Lower leg skin (tissue), 3 donors: ENCODE measurements around the gene IFFO2.

Experiments
- CTCF ChIP-seq, 3 donors: fragments of 450-650 bp; IDR thresholded peaks; one replicate each; pipeline ENCODE4 v1.5.1; 2016; ENCODE audit warnings: antibody characterized with exemption in 3 of 3, mild to moderate bottlenecking in 3 of 3, moderate library complexity in 2 of 3
- POLR2A ChIP-seq, 2 donors: fragments of 450-650 bp; IDR thresholded peaks; one replicate each; pipeline ENCODE4 v1.6.1; 2016 to 2017; ENCODE audit warnings: antibody characterized with exemption in 2 of 2, mild to moderate bottlenecking in 1 of 2, moderate library complexity in 1 of 2

- no peak for TF ChIP-seq POLR2A (IDR thresholded peaks at IDR 0.05)
- TF ChIP-seq CTCF (IDR thresholded peaks at IDR 0.05): no peak
These were observed 22.2 kb upstream of the IFFO2 start for GRCh38 chr1:18978706-18979105.
